GM23248 (cell line): ENCODE data around the gene STRIP1.

Source experiments
- EZH2 ChIP-seq: fragments of 200-600 bp; sonication (generic); IDR thresholded peaks from 2 replicates; pipeline ENCODE4 v1.6.1; 2018; ENCODE audit warnings: antibody characterized with exemption, mild to moderate bottlenecking; ENCODE audit not compliant: insufficient read depth, poor library complexity, severe bottlenecking
- EZH2phosphoT487 ChIP-seq: fragments of 200-600 bp; sonication (generic); IDR thresholded peaks from 2 replicates; pipeline ENCODE4 v1.6.1; 2018; ENCODE audit warnings: antibody characterized with exemption, moderate library complexity, mild to moderate bottlenecking, low read depth; ENCODE audit not compliant: insufficient read depth

- TF ChIP-seq EZH2 (no peak), EZH2phosphoT487 (no peak)
These were observed 27.9 kb upstream of the STRIP1 start for GRCh38 chr1:110006516-110006915.
